ENCODE results near the gene NOVA2.

GRCh38 chr19:45969676-45970075 lies 4.0 kb downstream of the NOVA2 start:
- no peak for TF ChIP-seq EZH2 (IDR thresholded peaks at IDR 0.05; ENCODE audit: borderline replicate concordance, low read depth, low read length, poor library complexity, severe bottlenecking)
- no peak for TF ChIP-seq CTCF (conservative IDR thresholded peaks at IDR 0.05; ENCODE audit: low read depth, low read length)

Measured in A673 (cell line).